ENCODE measurements around the gene ARRB1. TPM values are rescaled to one million over a fixed set of nuclear protein-coding genes. Genes with fewer than 3 reads are reported as not detected.

ARRB1 gene
- total RNA-seq, 2 experiments from 2014 or later = 26.7 to 27.8 TPM

DNA sequence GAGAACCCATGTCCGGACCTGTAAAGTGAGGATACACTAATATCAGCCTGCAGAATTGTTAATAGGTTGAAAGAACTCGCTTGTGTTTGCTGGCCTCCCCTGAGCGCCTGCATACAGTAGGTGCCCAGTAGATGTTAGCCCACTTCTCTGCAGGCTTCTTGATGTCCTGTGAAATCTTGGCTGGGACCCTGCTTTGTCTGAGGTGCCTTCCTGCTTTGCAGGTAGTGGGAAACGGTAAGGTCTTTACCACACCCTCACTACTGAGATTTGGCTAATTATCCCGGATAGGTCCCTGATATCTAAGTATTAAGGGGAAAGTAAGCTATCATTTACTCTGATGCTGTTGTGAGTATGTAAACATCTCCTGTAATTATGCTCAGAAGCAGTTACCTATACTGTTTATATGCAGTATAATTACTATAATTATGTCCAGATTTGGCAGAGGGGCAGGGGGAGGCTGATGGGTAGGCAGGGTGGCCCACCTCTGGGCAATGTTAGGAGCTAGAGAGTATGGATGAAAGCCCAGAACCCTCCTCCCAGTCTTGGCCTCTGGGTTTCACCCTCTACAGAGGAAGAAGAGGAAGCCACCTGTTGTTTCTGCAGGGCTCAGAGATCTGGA, 1.2 kb upstream of the ARRB1 start:
- H3K27me3 ChIP-seq (ENCODE audit: control insufficient read depth in 1 of 2, insufficient read depth in 2 of 2, low read length in 2 of 2) = no peaks in the 10 kb centered on the region
- ChIA-PET CTCF (interaction anchor here (0.7 to 1.4 kb wide), 5 partner anchors 20 to 91 kb away, joined by 3 to 4 read pairs (median 4); no protein-coding TSS in a partner anchor), POLR2A (interaction anchor here (0.6 to 5.8 kb wide), 14 partner anchors 9 to 173 kb away, joined by 3 to 77 read pairs (median 3); partner anchors contain the start of genes GDPD5 and RPS3)
- Mint-ChIP-seq H3K27me3 (no peaks in the 10 kb centered on the region), H3K9me3 (no peaks in the 10 kb centered on the region), H3K4me3 (peak overlapping the region; percentile 98), H3K36me3 (ENCODE audit: low read depth) (peaks cover 14% of the 10 kb centered on the region), H3K27ac (peak overlapping the region; percentile 91), H3K4me1 (ENCODE audit: low read depth) (peaks cover 64% of the 10 kb centered on the region)
- no peak for ATAC-seq (ENCODE audit: poor library complexity)
- H3K36me3 ChIP-seq (ENCODE audit: insufficient read depth, low read length) = no peaks in the 10 kb centered on the region
- DNase-seq = no peak
- H3K4me1 ChIP-seq (ENCODE audit: insufficient read depth, low read length) = peaks cover 52% of the 10 kb centered on the region
- intact Hi-C loops (cut with DNase I, micrococcal nuclease) = loop anchor here in 1 of 2 experiments (2.0 kb wide), 1 partner anchor 72 kb away; no protein-coding TSS in a partner anchor
- H3K27ac ChIP-seq (ENCODE audit: low read depth in 1 of 2, low read length in 2 of 2) = peak overlapping the region; percentile 59 to 68
- H3K4me3 ChIP-seq (ENCODE audit: low read length) = peak overlapping the region; percentile 74
- TF ChIP-seq, protein P1, sequence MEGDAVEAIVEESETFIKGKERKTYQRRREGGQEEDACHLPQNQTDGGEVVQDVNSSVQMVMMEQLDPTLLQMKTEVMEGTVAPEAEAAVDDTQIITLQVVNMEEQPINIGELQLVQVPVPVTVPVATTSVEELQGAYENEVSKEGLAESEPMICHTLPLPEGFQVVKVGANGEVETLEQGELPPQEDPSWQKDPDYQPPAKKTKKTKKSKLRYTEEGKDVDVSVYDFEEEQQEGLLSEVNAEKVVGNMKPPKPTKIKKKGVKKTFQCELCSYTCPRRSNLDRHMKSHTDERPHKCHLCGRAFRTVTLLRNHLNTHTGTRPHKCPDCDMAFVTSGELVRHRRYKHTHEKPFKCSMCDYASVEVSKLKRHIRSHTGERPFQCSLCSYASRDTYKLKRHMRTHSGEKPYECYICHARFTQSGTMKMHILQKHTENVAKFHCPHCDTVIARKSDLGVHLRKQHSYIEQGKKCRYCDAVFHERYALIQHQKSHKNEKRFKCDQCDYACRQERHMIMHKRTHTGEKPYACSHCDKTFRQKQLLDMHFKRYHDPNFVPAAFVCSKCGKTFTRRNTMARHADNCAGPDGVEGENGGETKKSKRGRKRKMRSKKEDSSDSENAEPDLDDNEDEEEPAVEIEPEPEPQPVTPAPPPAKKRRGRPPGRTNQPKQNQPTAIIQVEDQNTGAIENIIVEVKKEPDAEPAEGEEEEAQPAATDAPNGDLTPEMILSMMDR (IDR thresholded peaks at IDR 0.05) = no peak
- H3K9me3 ChIP-seq (ENCODE audit: control insufficient read depth in 1 of 2, insufficient read depth in 1 of 2, low read length in 2 of 2) = no peaks in the 10 kb centered on the region

- Histone ChIP-seq H3K4me3 (ENCODE audit: low read length) (peak overlapping the region; percentile 74), H3K27me3 (ENCODE audit: control insufficient read depth in 1 of 2, insufficient read depth in 2 of 2, low read length in 2 of 2) (no peaks in the 10 kb centered on the region), H3K36me3 (ENCODE audit: insufficient read depth, low read length) (no peaks in the 10 kb centered on the region), H3K9me3 (ENCODE audit: control insufficient read depth in 1 of 2, insufficient read depth in 1 of 2, low read length in 2 of 2) (no peaks in the 10 kb centered on the region), H3K27ac (ENCODE audit: low read depth in 1 of 2, low read length in 2 of 2) (peak overlapping the region; percentile 59 to 68), H3K4me1 (ENCODE audit: insufficient read depth, low read length) (peaks cover 59% of the 10 kb centered on the region)
- H3K27me3 Mint-ChIP-seq = no peaks in the 10 kb centered on the region
- peaks cover 14% of the 10 kb centered on the region for H3K36me3 Mint-ChIP-seq (ENCODE audit: low read depth)
- H3K9me3 Mint-ChIP-seq = no peaks in the 10 kb centered on the region
- TF ChIP-seq, protein P1 (IDR thresholded peaks at IDR 0.05) = no peak
- CTCF ChIA-PET = interaction anchor here (0.7 to 1.4 kb wide), 5 partner anchors 20 to 91 kb away, joined by 3 to 4 read pairs (median 4); no protein-coding TSS in a partner anchor
- ATAC-seq (ENCODE audit: poor library complexity) = peak; percentile 64
- H3K4me1 Mint-ChIP-seq (ENCODE audit: low read depth) = peaks cover 68% of the 10 kb centered on the region
- peak; percentile 37 to 90 (median 58) for DNase-seq
- H3K4me3 Mint-ChIP-seq = peak overlapping the region; percentile 98
- intact Hi-C loops (cut with DNase I, micrococcal nuclease) = loop anchor here in 1 of 2 experiments (2.0 kb wide), 2 partner anchors 23 to 71 kb away; no protein-coding TSS in a partner anchor
- POLR2A ChIA-PET = interaction anchor here (0.6 to 5.8 kb wide), 16 partner anchors 10 to 174 kb away, joined by 3 to 77 read pairs (median 3); partner anchors contain the start of genes GDPD5 and RPS3
- peak overlapping the region; percentile 91 for H3K27ac Mint-ChIP-seq
Observed at GRCh38 chr11:75351791-75352587, 528 bp upstream of the ARRB1 start.

All from CD4-positive, alpha-beta T cell (primary cell).